Measurements from ENCODE around the gene TRPC3. TPM values are rescaled to one million over a fixed set of nuclear protein-coding genes. Genes with fewer than 3 reads are reported as not detected.

Gene TRPC3
- total and polyA plus RNA-seq, 2 of the 8 experiments (the other 6 are each of a cell fraction or from before 2014, with no cell fraction given), result 0.37 to 0.41 TPM

DNA sequence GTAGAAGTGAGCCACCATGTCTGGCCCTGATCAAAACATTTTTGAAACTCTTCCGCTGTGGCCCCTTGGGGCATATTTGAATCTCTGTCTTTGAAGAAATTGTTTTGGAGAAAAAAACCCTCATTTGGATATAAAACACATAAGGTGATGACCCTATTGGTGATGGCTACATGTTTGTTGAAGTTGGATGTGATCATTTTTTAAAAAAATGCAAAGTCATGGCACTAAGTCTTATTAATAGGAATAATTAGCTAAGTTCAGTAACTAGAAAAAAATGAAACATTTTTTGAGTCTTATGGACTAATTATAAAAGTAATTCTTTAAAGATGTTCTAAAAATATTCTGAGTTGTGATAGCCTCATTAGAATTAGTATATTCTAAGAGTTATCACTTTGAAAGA is 63.7 kb downstream of the TRPC3 start:
- DNase-seq (ENCODE audit: low read depth in 1 of 2, low spot score in 2 of 2) (no peak), FAIRE-seq (no peak)
- H2AFZ ChIP-seq (ENCODE audit: low read length), result no peak overlapping the region
- H3K27me3 ChIP-seq (replicated peaks in 1 of 4; ENCODE audit: control insufficient read depth in 3 of 4, extremely low read depth in 1 of 4, insufficient read depth in 3 of 4, low read length in 3 of 4), result no peaks in the 10 kb centered on the region
- no peak overlapping the region for H2BK20ac ChIP-seq (ENCODE audit: low read length)
- TF ChIP-seq SRF (IDR thresholded peaks at IDR 0.05; ENCODE audit: low read depth, low read length) (no peak), CEBPB (IDR thresholded peaks at IDR 0.05; ENCODE audit: low read depth, low read length) (no peak), EZH2 (IDR thresholded peaks at IDR 0.05; ENCODE audit: low read depth, low read length, severe bottlenecking) (no peak), CHD1 (IDR thresholded peaks at IDR 0.05; ENCODE audit: low read depth, low read length) (no peak)
- TF ChIP-seq, protein P1, sequence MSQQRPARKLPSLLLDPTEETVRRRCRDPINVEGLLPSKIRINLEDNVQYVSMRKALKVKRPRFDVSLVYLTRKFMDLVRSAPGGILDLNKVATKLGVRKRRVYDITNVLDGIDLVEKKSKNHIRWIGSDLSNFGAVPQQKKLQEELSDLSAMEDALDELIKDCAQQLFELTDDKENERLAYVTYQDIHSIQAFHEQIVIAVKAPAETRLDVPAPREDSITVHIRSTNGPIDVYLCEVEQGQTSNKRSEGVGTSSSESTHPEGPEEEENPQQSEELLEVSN (IDR thresholded peaks at IDR 0.05), result no peak
- H3K4me3 ChIP-seq (ENCODE audit: extremely low read depth in 1 of 4, insufficient read depth in 2 of 4, low read depth in 3 of 4, low read length in 4 of 4), result no peak overlapping the region
- ChIA-PET POLR2A (ENCODE audit: partially characterized antibody) (no interaction called here), CTCF (ENCODE audit: partially characterized antibody) (interaction anchor here (0.8 to 1.5 kb wide), 2 partner anchors 13 to 27 kb away, joined by 3 to 8 read pairs; no protein-coding TSS in a partner anchor)
- H4K5ac ChIP-seq (ENCODE audit: insufficient read length, low read depth, low read length), result no peak overlapping the region
- H2AK5ac ChIP-seq (ENCODE audit: low read depth, low read length), result no peak overlapping the region
- no peak overlapping the region for H2BK120ac ChIP-seq (replicated peaks; ENCODE audit: low read depth, low read length)
- H2BK15ac ChIP-seq (ENCODE audit: low read length), result no peak overlapping the region
- H3K9ac ChIP-seq (replicated peaks in 1 of 4; ENCODE audit: extremely low read depth in 1 of 4, low read depth in 3 of 4, low read length in 3 of 4), result no peak overlapping the region
- no peak overlapping the region for H3K56ac ChIP-seq (replicated peaks; ENCODE audit: insufficient read length, low read depth, low read length)
- no peak overlapping the region for H4K91ac ChIP-seq (replicated peaks; ENCODE audit: insufficient read length, low read length)
- no peak overlapping the region for H3K14ac ChIP-seq (ENCODE audit: insufficient read length)
- H3K18ac ChIP-seq (ENCODE audit: extremely low read depth, low read length), result no peak overlapping the region
- no peak overlapping the region for H3K23ac ChIP-seq (ENCODE audit: insufficient read length)
- no peak overlapping the region for H2BK12ac ChIP-seq (ENCODE audit: low read depth, low read length)
- no peaks in the 10 kb centered on the region for H3K9me3 ChIP-seq (ENCODE audit: insufficient read depth in 2 of 2, low read depth in 1 of 2, low read length in 1 of 2)
- H3K79me2 ChIP-seq (ENCODE audit: control insufficient read depth in 1 of 2, insufficient read depth in 2 of 2, low read length in 2 of 2), result no peaks in the 10 kb centered on the region
- no peak overlapping the region for H3K4ac ChIP-seq (replicated peaks; ENCODE audit: insufficient read length, low read depth, low read length)
- no peaks in the 10 kb centered on the region for H4K20me1 ChIP-seq (replicated peaks in 1 of 2; ENCODE audit: control insufficient read depth in 1 of 2, insufficient read depth in 2 of 2, low read length in 2 of 2)
- H3K23me2 ChIP-seq (ENCODE audit: low read depth, low read length), result no peaks in the 10 kb centered on the region
- no peak overlapping the region for H3K4me2 ChIP-seq (ENCODE audit: insufficient read depth in 1 of 2, low read depth in 2 of 2, low read length in 2 of 2)
- no peak overlapping the region for H3K27ac ChIP-seq (ENCODE audit: low read depth, low read length)
- 95% methylated on average over 1 of the region's 1 CpG; no CpG with 5 or more reads in 1 of the 2 experiments for WGBS, 2 experiments (ENCODE audit: extremely low coverage in 1 of 2, insufficient coverage in 1 of 2, insufficient read length in 1 of 2, insufficient replicate concordance in 2 of 2, low coverage in 1 of 2, low lambda C conversion rate in 2 of 2, missing lambda C conversion rate in 1 of 2)
- H3K36me3 ChIP-seq (ENCODE audit: control insufficient read depth in 2 of 4, insufficient read depth in 4 of 4, low read length in 3 of 4), result no peaks in the 10 kb centered on the region
- no peaks in the 10 kb centered on the region for H3K4me1 ChIP-seq (replicated peaks in 1 of 4; ENCODE audit: control insufficient read depth in 3 of 4, insufficient read depth in 4 of 4, low read length in 3 of 4)
- no peak overlapping the region for H4K8ac ChIP-seq (ENCODE audit: extremely low read depth, insufficient read depth, low read length)
- no peaks in the 10 kb centered on the region for H3K79me1 ChIP-seq (ENCODE audit: low read depth, low read length)
- no peak overlapping the region for H2BK5ac ChIP-seq (ENCODE audit: low read depth, low read length)
